Activated T-helper 1 cell treated with anti-CD3 and anti-CD28 coated beads, Interleukin-12 subunit alpha, Interleukin-12 subunit beta, Interleukin-2, Interleukin-4 antibody, amounts not matched to agents 30 ng/mL and 10 ng/mL and 1 ng/mL, durations not matched to agents 14 hours and 24 hours and 36 hours (primary cell): ENCODE results near the gene UBL4A. TPM values are rescaled to one million over a fixed set of nuclear protein-coding genes. Genes with fewer than 3 reads are reported as not detected.

ENCODE experiments used
- DNase-seq: peaks from one replicate; pipeline ENCODE4 v3.0.0; 2021; ENCODE audit warnings: low spot score
- H3K27ac Mint-ChIP-seq: one replicate; pipeline ENCODE4 v1.8.0; 2021; ENCODE audit warnings: mild to moderate bottlenecking, mixed read lengths
- H3K27me3 Mint-ChIP-seq: one replicate; pipeline ENCODE4 v1.8.0; 2022; ENCODE audit warnings: mild to moderate bottlenecking, moderate library complexity, mixed read lengths; ENCODE audit not compliant: insufficient read depth
- H3K36me3 Mint-ChIP-seq: one replicate; pipeline ENCODE4 v1.8.0; 2021; ENCODE audit warnings: low read depth, mixed read lengths
- H3K4me1 Mint-ChIP-seq: one replicate; pipeline ENCODE4 v1.8.0; 2021; ENCODE audit warnings: low read depth, mixed read lengths
- H3K4me3 Mint-ChIP-seq: one replicate; pipeline ENCODE4 v1.8.0; 2021; ENCODE audit warnings: mild to moderate bottlenecking, moderate library complexity, mixed read lengths
- H3K9me3 Mint-ChIP-seq: one replicate; pipeline ENCODE4 v1.8.0; 2021; ENCODE audit warnings: mixed read lengths
- intact Hi-C: fragments of 100-400 bp; cut with micrococcal nuclease; formaldehyde crosslinking; loops from one replicate; pipeline ENCODE4 v1.15.1; 2024
- total RNA-seq: library from RNA; stranded (reverse); gene quantifications from 2 replicates; pipeline ENCODE4 v1.2.3, GENCODE V29; 2022

Gene UBL4A
- total RNA-seq, 1 donor from 2014 or later: 59.2 TPM

GRCh38 chrX:154472685-154473632 is 13.5 kb downstream of the UBL4A start:
- Mint-ChIP-seq H3K36me3 (peaks cover 4% of the 10 kb centered on the region), H3K9me3 (no peaks in the 10 kb centered on the region), H3K27ac (no peak overlapping the region), H3K4me3 (no peak overlapping the region), H3K27me3 (no peaks in the 10 kb centered on the region), H3K4me1 (peaks cover 12% of the 10 kb centered on the region)
- intact Hi-C loops: no loop called here
- no peak for DNase-seq

GRCh38 chrX:154471839-154472684 is 14.4 kb downstream of the UBL4A start:
- intact Hi-C loops: no loop called here
- H3K27ac Mint-ChIP-seq: no peak overlapping the region
- H3K4me3 Mint-ChIP-seq: no peak overlapping the region
- H3K4me1 Mint-ChIP-seq: peaks cover 6% of the 10 kb centered on the region
- H3K27me3 Mint-ChIP-seq: no peaks in the 10 kb centered on the region
- H3K9me3 Mint-ChIP-seq: no peaks in the 10 kb centered on the region
- DNase-seq: no peak
- H3K36me3 Mint-ChIP-seq: peaks cover 4% of the 10 kb centered on the region

- intact Hi-C loops: no loop called here
- Mint-ChIP-seq H3K36me3 (peaks cover 4% of the 10 kb centered on the region), H3K27ac (no peak overlapping the region), H3K27me3 (no peaks in the 10 kb centered on the region), H3K4me3 (no peak overlapping the region), H3K4me1 (peaks cover 6% of the 10 kb centered on the region), H3K9me3 (no peaks in the 10 kb centered on the region)
- no peak for DNase-seq
Observed at GRCh38 chrX:154470914-154471568, 15.4 kb downstream of the UBL4A start.

GRCh38 chrX:154470434-154470833 is 16.0 kb downstream of the UBL4A start:
- no peaks in the 10 kb centered on the region for H3K9me3 Mint-ChIP-seq
- no peak overlapping the region for H3K4me3 Mint-ChIP-seq
- intact Hi-C loops: no loop called here
- H3K27ac Mint-ChIP-seq: no peak overlapping the region
- no peak for DNase-seq
- peaks cover 2% of the 10 kb centered on the region for H3K4me1 Mint-ChIP-seq
- no peaks in the 10 kb centered on the region for H3K27me3 Mint-ChIP-seq
- peaks cover 2% of the 10 kb centered on the region for H3K36me3 Mint-ChIP-seq

GRCh38 chrX:154469880-154470279 is 16.5 kb downstream of the UBL4A start:
- DNase-seq: no peak
- no peaks in the 10 kb centered on the region for H3K36me3 Mint-ChIP-seq
- H3K27me3 Mint-ChIP-seq: no peaks in the 10 kb centered on the region

GRCh38 chrX:154469114-154469513 is 17.3 kb downstream of the UBL4A start:
- H3K9me3 Mint-ChIP-seq: no peaks in the 10 kb centered on the region
- intact Hi-C loops: no loop called here
- no peak overlapping the region for H3K27ac Mint-ChIP-seq
- H3K27me3 Mint-ChIP-seq: no peaks in the 10 kb centered on the region
- no peak for DNase-seq
- H3K4me1 Mint-ChIP-seq: no peaks in the 10 kb centered on the region
- H3K4me3 Mint-ChIP-seq: no peak overlapping the region
- H3K36me3 Mint-ChIP-seq: no peaks in the 10 kb centered on the region

More at GRCh38 chrX:154469880-154470279, 16.5 kb downstream of the UBL4A start:
- no peak overlapping the region for H3K4me3 Mint-ChIP-seq
- H3K4me1 Mint-ChIP-seq: no peaks in the 10 kb centered on the region
- no peak overlapping the region for H3K27ac Mint-ChIP-seq
- intact Hi-C loops: no loop called here
- H3K9me3 Mint-ChIP-seq: no peaks in the 10 kb centered on the region

GRCh38 chrX:154468217-154468616 is 18.2 kb downstream of the UBL4A start:
- no peak overlapping the region for H3K4me3 Mint-ChIP-seq
- no peaks in the 10 kb centered on the region for H3K9me3 Mint-ChIP-seq
- intact Hi-C loops: no loop called here
- H3K27ac Mint-ChIP-seq: no peak overlapping the region
- no peaks in the 10 kb centered on the region for H3K36me3 Mint-ChIP-seq
- DNase-seq: no peak
- no peaks in the 10 kb centered on the region for H3K4me1 Mint-ChIP-seq
- no peaks in the 10 kb centered on the region for H3K27me3 Mint-ChIP-seq

GRCh38 chrX:154467556-154467955 is 18.9 kb downstream of the UBL4A start:
- H3K27ac Mint-ChIP-seq: no peak overlapping the region
- intact Hi-C loops: no loop called here
- H3K4me1 Mint-ChIP-seq: no peaks in the 10 kb centered on the region
- H3K36me3 Mint-ChIP-seq: no peaks in the 10 kb centered on the region
- H3K4me3 Mint-ChIP-seq: no peak overlapping the region
- H3K9me3 Mint-ChIP-seq: no peaks in the 10 kb centered on the region
- DNase-seq: no peak
- H3K27me3 Mint-ChIP-seq: no peaks in the 10 kb centered on the region

- H3K4me1 Mint-ChIP-seq: no peaks in the 10 kb centered on the region
- H3K36me3 Mint-ChIP-seq: no peaks in the 10 kb centered on the region
- no peaks in the 10 kb centered on the region for H3K27me3 Mint-ChIP-seq
- intact Hi-C loops: no loop called here
- no peak overlapping the region for H3K4me3 Mint-ChIP-seq
- no peak overlapping the region for H3K27ac Mint-ChIP-seq
- DNase-seq: no peak
- H3K9me3 Mint-ChIP-seq: no peaks in the 10 kb centered on the region
Observed at GRCh38 chrX:154466907-154467306, 19.5 kb downstream of the UBL4A start.

- no peaks in the 10 kb centered on the region for H3K4me1 Mint-ChIP-seq
- no peak for DNase-seq
- no peak overlapping the region for H3K4me3 Mint-ChIP-seq
- no peak overlapping the region for H3K27ac Mint-ChIP-seq
- intact Hi-C loops: no loop called here
- peaks cover 2% of the 10 kb centered on the region for H3K36me3 Mint-ChIP-seq
- H3K9me3 Mint-ChIP-seq: no peaks in the 10 kb centered on the region
- no peaks in the 10 kb centered on the region for H3K27me3 Mint-ChIP-seq
Observed at GRCh38 chrX:154466036-154466435, 20.4 kb downstream of the UBL4A start.

GRCh38 chrX:154465601-154466000 is 20.8 kb downstream of the UBL4A start:
- H3K9me3 Mint-ChIP-seq: no peaks in the 10 kb centered on the region
- DNase-seq: no peak

GRCh38 chrX:154464806-154465365 is 21.5 kb downstream of the UBL4A start:
- Mint-ChIP-seq H3K27ac (no peak overlapping the region), H3K4me1 (no peaks in the 10 kb centered on the region), H3K27me3 (no peaks in the 10 kb centered on the region), H3K36me3 (peaks cover 2% of the 10 kb centered on the region), H3K4me3 (no peak overlapping the region), H3K9me3 (no peaks in the 10 kb centered on the region)
- DNase-seq: no peak
- intact Hi-C loops: no loop called here

More at GRCh38 chrX:154465601-154466000, 20.8 kb downstream of the UBL4A start:
- Mint-ChIP-seq H3K27ac (no peak overlapping the region), H3K27me3 (no peaks in the 10 kb centered on the region), H3K4me3 (no peak overlapping the region), H3K36me3 (peaks cover 2% of the 10 kb centered on the region), H3K4me1 (no peaks in the 10 kb centered on the region)
- intact Hi-C loops: no loop called here
